ENCODE measurements around the gene RPS6KB1. TPM values are rescaled to one million over a fixed set of nuclear protein-coding genes. Genes with fewer than 3 reads are reported as not detected.
"Not testable (repeated sequence)": the region's sequence is repeated elsewhere in the genome, so short reads cannot be mapped to it uniquely, and the experiment has no call there.

Gene RPS6KB1
- polyA plus RNA-seq, 1 donor: 25.4 TPM

GRCh38 chr17:59893676-59894100, 767 bp downstream of the RPS6KB1 start:
- Histone ChIP-seq H3K9me3 (ENCODE audit: control insufficient read depth, low read depth, low read length) (no peaks in the 10 kb centered on the region), H3K27ac (ENCODE audit: low read length) (peak overlapping the region; percentile 81), H3K36me3 (ENCODE audit: control insufficient read depth, insufficient read depth, low read length) (peaks cover 8% of the 10 kb centered on the region), H3K4me1 (ENCODE audit: control insufficient read depth, insufficient read depth, low read length) (no peaks in the 10 kb centered on the region), H3K27me3 (ENCODE audit: control insufficient read depth, insufficient read depth, low read length) (no peaks in the 10 kb centered on the region), H3K4me3 (ENCODE audit: low read length) (peak overlapping the region; percentile 80)
- DNase-seq: no peak
- 0% methylated on average over 1 of the region's 11 CpGs for WGBS (ENCODE audit: insufficient coverage, low lambda C conversion rate)

GRCh38 chr17:59897090-59897489, 4.2 kb downstream of the RPS6KB1 start:
- Histone ChIP-seq H3K4me1 (ENCODE audit: control insufficient read depth, insufficient read depth, low read length) (no peaks in the 10 kb centered on the region), H3K9me3 (ENCODE audit: control insufficient read depth, low read depth, low read length) (no peaks in the 10 kb centered on the region), H3K27me3 (ENCODE audit: control insufficient read depth, insufficient read depth, low read length) (no peaks in the 10 kb centered on the region), H3K4me3 (ENCODE audit: low read length) (no peak overlapping the region), H3K27ac (ENCODE audit: low read length) (no peak overlapping the region), H3K36me3 (ENCODE audit: control insufficient read depth, insufficient read depth, low read length) (peaks cover 8% of the 10 kb centered on the region)
- 40% methylated on average over 1 of the region's 4 CpGs for WGBS (ENCODE audit: insufficient coverage, low lambda C conversion rate)
- DNase-seq: no peak

- Histone ChIP-seq H3K4me3 (ENCODE audit: low read length) (no peak overlapping the region), H3K9me3 (ENCODE audit: control insufficient read depth, low read depth, low read length) (no peaks in the 10 kb centered on the region), H3K27ac (ENCODE audit: low read length) (no peak overlapping the region), H3K4me1 (ENCODE audit: control insufficient read depth, insufficient read depth, low read length) (no peaks in the 10 kb centered on the region), H3K36me3 (ENCODE audit: control insufficient read depth, insufficient read depth, low read length) (peaks cover 8% of the 10 kb centered on the region), H3K27me3 (ENCODE audit: control insufficient read depth, insufficient read depth, low read length) (no peaks in the 10 kb centered on the region)
- no CpG with 5 or more reads among the region's 5 CpGs for WGBS (ENCODE audit: insufficient coverage, low lambda C conversion rate)
- peak in 1 of 2 donors; percentile 17 for DNase-seq
Measured at GRCh38 chr17:59899099-59899498, 6.2 kb downstream of the RPS6KB1 start.

DNA sequence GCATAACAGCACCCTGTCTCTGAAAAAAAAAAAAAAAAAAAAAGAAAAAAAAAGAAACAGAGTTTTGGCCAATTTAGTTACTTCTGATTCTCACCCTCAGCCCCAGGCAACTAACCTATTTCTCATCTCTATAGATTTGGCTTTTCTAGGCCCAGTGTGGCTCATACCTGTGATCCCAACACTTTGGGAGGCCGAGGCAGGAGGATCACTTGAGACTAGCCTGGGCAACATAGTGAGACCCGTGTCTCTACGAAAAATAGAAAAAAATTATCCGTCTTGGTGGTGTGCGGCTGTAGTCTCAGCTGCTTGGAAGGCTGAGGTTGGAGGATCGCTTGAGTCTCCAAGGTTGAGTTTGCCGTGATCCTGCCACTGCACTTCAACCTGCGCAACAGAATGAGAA, 8.7 kb downstream of the RPS6KB1 start:
- H3K36me3 ChIP-seq (ENCODE audit: control insufficient read depth, insufficient read depth, low read length): peaks cover 8% of the 10 kb centered on the region
- WGBS (ENCODE audit: insufficient coverage, low lambda C conversion rate): no CpG with 5 or more reads among the region's 8 CpGs
- no peaks in the 10 kb centered on the region for H3K27me3 ChIP-seq (ENCODE audit: control insufficient read depth, insufficient read depth, low read length)
- H3K4me1 ChIP-seq (ENCODE audit: control insufficient read depth, insufficient read depth, low read length): no peaks in the 10 kb centered on the region
- H3K9me3 ChIP-seq (ENCODE audit: control insufficient read depth, low read depth, low read length): no peaks in the 10 kb centered on the region
- no peak overlapping the region for H3K4me3 ChIP-seq (ENCODE audit: low read length)
- no peak overlapping the region for H3K27ac ChIP-seq (ENCODE audit: low read length)
- no peak for DNase-seq

- Histone ChIP-seq H3K27ac (ENCODE audit: low read length) (no peak overlapping the region), H3K4me1 (ENCODE audit: control insufficient read depth, insufficient read depth, low read length) (no peaks in the 10 kb centered on the region), H3K27me3 (ENCODE audit: control insufficient read depth, insufficient read depth, low read length) (no peaks in the 10 kb centered on the region), H3K9me3 (ENCODE audit: control insufficient read depth, low read depth, low read length) (no peaks in the 10 kb centered on the region), H3K4me3 (ENCODE audit: low read length) (no peak overlapping the region), H3K36me3 (ENCODE audit: control insufficient read depth, insufficient read depth, low read length) (peaks cover 9% of the 10 kb centered on the region)
- DNase-seq: no peak
- WGBS (ENCODE audit: insufficient coverage, low lambda C conversion rate): no CpG with 5 or more reads among the region's 2 CpGs
Measured at GRCh38 chr17:59903455-59903854, 10.5 kb downstream of the RPS6KB1 start.

DNA sequence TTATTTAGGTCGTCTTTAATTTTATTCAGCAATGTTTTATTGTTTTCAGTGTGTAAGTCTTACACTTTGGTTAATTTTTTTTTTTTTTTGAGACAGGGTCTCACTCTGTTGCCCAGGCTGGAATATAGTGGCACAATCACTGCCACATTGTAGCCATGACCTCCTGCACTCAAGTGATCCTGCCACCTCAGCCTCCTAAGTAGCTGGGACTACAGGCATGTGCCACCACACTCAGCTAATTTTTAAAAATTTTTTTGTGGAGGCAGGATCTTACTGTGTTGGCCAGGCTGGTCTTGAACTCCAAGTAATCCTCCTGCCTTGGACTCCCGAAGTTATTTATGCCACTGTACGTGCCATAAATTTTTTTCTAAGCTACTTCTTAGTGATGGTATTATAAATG, 14.5 kb downstream of the RPS6KB1 start:
- no CpG with 5 or more reads among the region's 3 CpGs for WGBS (ENCODE audit: insufficient coverage, low lambda C conversion rate)
- H3K36me3 ChIP-seq (ENCODE audit: control insufficient read depth, insufficient read depth, low read length): peaks cover 5% of the 10 kb centered on the region
- H3K4me3 ChIP-seq (ENCODE audit: low read length): no peak overlapping the region
- no peak for DNase-seq
- H3K27me3 ChIP-seq (ENCODE audit: control insufficient read depth, insufficient read depth, low read length): no peaks in the 10 kb centered on the region
- H3K27ac ChIP-seq (ENCODE audit: low read length): no peak overlapping the region
- no peaks in the 10 kb centered on the region for H3K4me1 ChIP-seq (ENCODE audit: control insufficient read depth, insufficient read depth, low read length)
- no peaks in the 10 kb centered on the region for H3K9me3 ChIP-seq (ENCODE audit: control insufficient read depth, low read depth, low read length)

DNA sequence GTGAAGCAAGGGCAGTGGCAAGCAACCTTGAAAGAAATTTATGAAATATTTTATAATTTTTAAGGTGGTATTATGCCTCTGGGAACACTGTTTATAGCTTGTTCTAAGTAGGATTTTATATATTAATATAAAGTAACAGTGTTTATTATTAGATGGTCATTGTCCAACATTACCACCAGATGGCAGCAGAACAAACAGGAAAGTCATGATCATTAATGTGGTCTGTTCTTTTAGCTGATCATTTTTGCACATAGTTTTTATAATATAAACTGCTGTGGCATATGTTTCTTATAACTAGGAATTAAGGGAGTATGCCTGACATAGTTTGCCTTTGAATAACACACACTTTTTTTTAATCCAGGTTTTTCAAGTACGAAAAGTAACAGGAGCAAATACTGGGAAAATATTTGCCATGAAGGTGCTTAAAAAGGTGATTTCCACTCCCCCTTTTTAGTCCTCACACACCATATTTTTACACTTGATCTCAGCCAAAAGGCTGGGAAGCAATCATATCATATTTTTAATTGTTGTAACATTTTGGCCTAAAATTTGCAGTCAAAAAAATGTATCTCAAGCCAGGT, 21.4 kb downstream of the RPS6KB1 start:
- no peak for DNase-seq
- no peaks in the 10 kb centered on the region for H3K9me3 ChIP-seq (ENCODE audit: control insufficient read depth, low read depth, low read length)
- H3K4me3 ChIP-seq (ENCODE audit: low read length): no peak overlapping the region
- H3K36me3 ChIP-seq (ENCODE audit: control insufficient read depth, insufficient read depth, low read length): peaks cover 47% of the 10 kb centered on the region
- no peaks in the 10 kb centered on the region for H3K27me3 ChIP-seq (ENCODE audit: control insufficient read depth, insufficient read depth, low read length)
- H3K27ac ChIP-seq (ENCODE audit: low read length): no peak overlapping the region
- no peaks in the 10 kb centered on the region for H3K4me1 ChIP-seq (ENCODE audit: control insufficient read depth, insufficient read depth, low read length)
- WGBS (ENCODE audit: insufficient coverage, low lambda C conversion rate): no CpG with 5 or more reads among the region's 1 CpG

DNA sequence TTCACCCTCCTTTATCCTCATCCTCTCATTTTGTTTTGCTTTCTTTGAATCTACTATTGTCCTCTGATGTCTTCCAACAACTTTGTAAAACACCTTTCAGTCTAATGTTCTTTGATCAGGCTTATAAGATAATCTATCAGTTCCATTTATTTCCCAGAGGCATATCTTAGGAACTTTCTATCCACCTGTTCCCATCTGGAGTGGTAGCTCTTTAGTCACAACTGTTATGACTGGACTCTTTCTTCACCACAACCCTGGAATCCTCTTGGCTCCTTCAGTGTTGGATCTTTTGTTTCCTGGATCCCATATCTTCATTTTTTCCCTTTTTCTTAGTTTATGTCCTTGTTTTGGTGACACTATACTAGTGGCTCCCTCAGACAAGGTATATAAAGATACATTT, 23.5 kb downstream of the RPS6KB1 start:
- Histone ChIP-seq H3K4me1 (ENCODE audit: control insufficient read depth, insufficient read depth, low read length) (no peaks in the 10 kb centered on the region), H3K4me3 (ENCODE audit: low read length) (no peak overlapping the region), H3K27ac (ENCODE audit: low read length) (no peak overlapping the region), H3K9me3 (ENCODE audit: control insufficient read depth, low read depth, low read length) (no peaks in the 10 kb centered on the region), H3K36me3 (ENCODE audit: control insufficient read depth, insufficient read depth, low read length) (peaks cover 66% of the 10 kb centered on the region), H3K27me3 (ENCODE audit: control insufficient read depth, insufficient read depth, low read length) (no peaks in the 10 kb centered on the region)
- DNase-seq: no peak

- not testable (repeated sequence) for DNase-seq; H3K27ac ChIP-seq (ENCODE audit: low read length)
- H3K36me3 ChIP-seq (ENCODE audit: control insufficient read depth, insufficient read depth, low read length): peaks cover 56% of the 10 kb centered on the region
Measured at GRCh38 chr17:59920637-59921036, 27.7 kb downstream of the RPS6KB1 start.

DNA sequence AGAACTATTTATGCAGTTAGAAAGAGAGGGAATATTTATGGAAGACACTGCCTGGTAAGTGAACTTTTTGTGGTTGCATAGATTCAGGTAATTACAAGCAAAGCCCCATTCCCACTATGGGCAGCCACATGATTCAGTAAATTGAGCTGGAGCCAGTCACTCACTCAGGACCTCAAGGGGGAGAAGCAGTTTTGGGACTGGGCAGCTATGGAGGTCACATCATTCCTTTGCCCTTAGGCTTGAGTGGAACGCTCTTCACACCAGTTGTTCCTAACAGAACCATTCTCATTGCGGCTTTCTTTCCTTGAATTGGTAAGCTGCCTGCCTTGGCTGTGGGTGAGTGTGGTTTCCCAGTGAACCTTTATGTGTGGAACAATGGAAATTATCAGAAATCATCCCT, 37.2 kb downstream of the RPS6KB1 start:
- not testable (repeated sequence) for H3K9me3 ChIP-seq (ENCODE audit: control insufficient read depth, low read depth, low read length); DNase-seq; H3K27ac ChIP-seq (ENCODE audit: low read length); H3K4me3 ChIP-seq (ENCODE audit: low read length); H3K27me3 ChIP-seq (ENCODE audit: control insufficient read depth, insufficient read depth, low read length); H3K4me1 ChIP-seq (ENCODE audit: control insufficient read depth, insufficient read depth, low read length)
- H3K36me3 ChIP-seq (ENCODE audit: control insufficient read depth, insufficient read depth, low read length): peaks cover 54% of the 10 kb centered on the region
- no CpG with 5 or more reads among the region's 2 CpGs for WGBS (ENCODE audit: insufficient coverage, low lambda C conversion rate)

More at GRCh38 chr17:59920637-59921036, 27.7 kb downstream of the RPS6KB1 start:
- H3K9me3 ChIP-seq (ENCODE audit: control insufficient read depth, low read depth, low read length); H3K27me3 ChIP-seq (ENCODE audit: control insufficient read depth, insufficient read depth, low read length); H3K4me3 ChIP-seq (ENCODE audit: low read length); H3K4me1 ChIP-seq (ENCODE audit: control insufficient read depth, insufficient read depth, low read length): not testable (repeated sequence)
- WGBS (ENCODE audit: insufficient coverage, low lambda C conversion rate): no CpG with 5 or more reads among the region's 5 CpGs

DNA sequence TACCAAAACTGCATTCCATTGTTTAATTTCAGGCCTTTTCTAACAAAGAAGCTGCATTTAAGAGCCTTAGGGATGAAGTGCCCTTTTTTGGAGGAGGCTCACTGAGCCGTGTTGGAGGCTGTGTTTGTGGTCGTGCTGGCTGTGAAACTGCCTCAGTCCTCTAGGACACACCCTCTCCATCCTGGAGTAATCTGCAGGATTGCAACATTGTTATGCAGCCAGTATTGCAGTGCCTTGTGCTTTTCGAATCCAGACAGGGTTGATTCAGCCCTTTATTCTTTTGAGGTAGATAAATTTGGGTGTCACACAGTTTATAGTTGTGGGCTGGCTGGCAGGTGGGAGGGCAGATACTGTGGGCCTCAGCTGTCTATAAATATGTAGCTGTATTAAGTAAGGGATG, 37.8 kb downstream of the RPS6KB1 start:
- peaks cover 55% of the 10 kb centered on the region for H3K36me3 ChIP-seq (ENCODE audit: control insufficient read depth, insufficient read depth, low read length)
- DNase-seq: peak in 1 of 2 donors; percentile 5
- not testable (repeated sequence) for H3K9me3 ChIP-seq (ENCODE audit: control insufficient read depth, low read depth, low read length); H3K4me3 ChIP-seq (ENCODE audit: low read length); H3K27me3 ChIP-seq (ENCODE audit: control insufficient read depth, insufficient read depth, low read length); H3K27ac ChIP-seq (ENCODE audit: low read length); H3K4me1 ChIP-seq (ENCODE audit: control insufficient read depth, insufficient read depth, low read length)
- no CpG with 5 or more reads among the region's 3 CpGs for WGBS (ENCODE audit: insufficient coverage, low lambda C conversion rate)

Measured in large intestine (tissue), 3 donors.